Endodermal cell (in vitro differentiated cells): ENCODE measurements around the gene FAT1. TPM values are rescaled to one million over a fixed set of nuclear protein-coding genes. Genes with fewer than 3 reads are reported as not detected.
A peak's percentile ranks its signal among the peaks of the same experiment; 100 is the strongest.

ENCODE experiments used
- DNase-seq: peaks from one replicate; pipeline ENCODE4 v3.0.0-alpha.2; 2017
- H3K27ac ChIP-seq: 2 replicates; pipeline ENCODE4 v1.5.1; 2013; ENCODE audit warnings: mild to moderate bottlenecking, low read depth, low read length, moderate library complexity
- H3K27me3 ChIP-seq: 2 replicates; pipeline ENCODE4 v1.6.1; 2013; ENCODE audit warnings: mild to moderate bottlenecking, low read length, moderate library complexity; ENCODE audit not compliant: insufficient read depth, control insufficient read depth, poor library complexity, severe bottlenecking
- H3K36me3 ChIP-seq: 2 replicates; pipeline ENCODE4 v1.7.0; 2013; ENCODE audit warnings: mild to moderate bottlenecking, low read length, moderate library complexity; ENCODE audit not compliant: control insufficient read depth, insufficient read depth
- H3K4me1 ChIP-seq: one replicate; pipeline ENCODE4 v1.7.0; 2013; ENCODE audit warnings: low read length; ENCODE audit not compliant: control insufficient read depth, insufficient read depth
- H3K4me3 ChIP-seq: 2 replicates; pipeline ENCODE4 v1.5.1; 2013; ENCODE audit warnings: mild to moderate bottlenecking, low read length, moderate library complexity
- H3K9ac ChIP-seq: 2 replicates; pipeline ENCODE4 v1.6.1; 2013; ENCODE audit warnings: mild to moderate bottlenecking, low read length, moderate library complexity; ENCODE audit not compliant: poor library complexity, severe bottlenecking; ENCODE audit errors: extremely low read depth
- H3K9me3 ChIP-seq: 2 replicates; pipeline ENCODE4 v1.6.1; 2013; ENCODE audit warnings: mild to moderate bottlenecking, low read length, moderate library complexity; ENCODE audit not compliant: control insufficient read depth
- H3K27ac Mint-ChIP-seq: 2 replicates; pipeline ENCODE4 v1.8.0; 2020; ENCODE audit warnings: mixed read lengths
- H3K27me3 Mint-ChIP-seq: 2 replicates; pipeline ENCODE4 v1.8.0; 2021; ENCODE audit warnings: mild to moderate bottlenecking, mixed read lengths; ENCODE audit not compliant: insufficient read depth
- H3K36me3 Mint-ChIP-seq: 2 replicates; pipeline ENCODE4 v1.8.0; 2020; ENCODE audit warnings: low read depth, mixed read lengths
- H3K4me1 Mint-ChIP-seq: 2 replicates; pipeline ENCODE4 v1.8.0; 2020; ENCODE audit warnings: mixed read lengths
- H3K4me3 Mint-ChIP-seq: 2 replicates; pipeline ENCODE4 v1.8.0; 2020; ENCODE audit warnings: mild to moderate bottlenecking, moderate library complexity, mixed read lengths
- H3K9me3 Mint-ChIP-seq: 2 replicates; pipeline ENCODE4 v1.8.0; 2020; ENCODE audit warnings: mild to moderate bottlenecking, mixed read lengths
- WGBS, 2 experiments: methylation state at CpG; one replicate each; pipeline versions ENCODE4 v1.1.5 to v1.1.7; 2013; ENCODE audit warnings: missing lambda C conversion rate in 2 of 2, mixed read lengths in 1 of 2; ENCODE audit not compliant: insufficient coverage in 1 of 2, insufficient read length in 1 of 2; 5-methylcytosine and 5-hydroxymethylcytosine counted together
- total RNA-seq, 2 donors: library from RNA; stranded (reverse); fragmentation: NEBNext Ultra II Directional in 1 of 2; extraction: Animal tissue kit (Norgen Biotek cat#: 25700) in 1 of 2; gene quantifications; 2 replicates in 1 of 2; 3 replicates in 1 of 2; pipeline ENCODE4 v1.2.1, GENCODE V29; 2021
- TF ChIP-seq, protein P1 (sequence below): fragments of 200-600 bp; sonication (generic); conservative IDR thresholded peaks from 2 replicates; pipeline ENCODE4 v1.5.0; 2021; ENCODE audit warnings: antibody characterized with exemption, mild to moderate bottlenecking

The FAT1 gene
- total RNA-seq, 2 donors from 2014 or later = 66.6 to 77.8 TPM

DNA sequence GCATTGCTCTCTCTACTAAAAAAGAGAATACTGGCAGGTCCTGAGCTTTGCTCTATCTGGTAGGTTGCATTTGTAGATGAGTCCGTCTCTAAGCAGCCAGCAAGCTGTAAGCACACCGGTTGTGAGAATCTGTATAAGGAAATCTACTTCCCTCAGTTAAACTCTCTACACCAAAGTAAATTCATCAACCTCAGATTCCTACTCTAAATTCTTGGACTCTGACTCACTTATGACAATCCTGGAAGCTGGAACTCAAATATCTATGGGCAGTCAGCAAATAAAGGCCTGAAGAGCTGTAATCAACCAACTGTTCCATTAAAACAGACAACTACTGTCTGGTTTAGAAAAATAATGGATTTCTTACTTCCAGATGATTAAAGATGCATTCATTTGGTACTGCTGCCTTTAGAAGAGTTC, 37.9 kb downstream of the FAT1 start:
- Mint-ChIP-seq H3K4me3 (no peak overlapping the region), H3K36me3 (no peaks in the 10 kb centered on the region), H3K27ac (peak overlapping the region; percentile 19), H3K4me1 (peaks cover 62% of the 10 kb centered on the region), H3K27me3 (peaks cover 5% of the 10 kb centered on the region), H3K9me3 (no peaks in the 10 kb centered on the region)
- Histone ChIP-seq H3K4me1 (peaks cover 15% of the 10 kb centered on the region), H3K27me3 (no peaks in the 10 kb centered on the region), H3K36me3 (no peaks in the 10 kb centered on the region), H3K9me3 (no peaks in the 10 kb centered on the region), H3K9ac (no peak overlapping the region), H3K4me3 (no peak overlapping the region), H3K27ac (peak overlapping the region; percentile 18)
- 60 to 66% methylated on average over 1 to 2 of the region's 2 CpGs for WGBS, 2 experiments
- DNase-seq = no peak
- TF ChIP-seq, protein P1, sequence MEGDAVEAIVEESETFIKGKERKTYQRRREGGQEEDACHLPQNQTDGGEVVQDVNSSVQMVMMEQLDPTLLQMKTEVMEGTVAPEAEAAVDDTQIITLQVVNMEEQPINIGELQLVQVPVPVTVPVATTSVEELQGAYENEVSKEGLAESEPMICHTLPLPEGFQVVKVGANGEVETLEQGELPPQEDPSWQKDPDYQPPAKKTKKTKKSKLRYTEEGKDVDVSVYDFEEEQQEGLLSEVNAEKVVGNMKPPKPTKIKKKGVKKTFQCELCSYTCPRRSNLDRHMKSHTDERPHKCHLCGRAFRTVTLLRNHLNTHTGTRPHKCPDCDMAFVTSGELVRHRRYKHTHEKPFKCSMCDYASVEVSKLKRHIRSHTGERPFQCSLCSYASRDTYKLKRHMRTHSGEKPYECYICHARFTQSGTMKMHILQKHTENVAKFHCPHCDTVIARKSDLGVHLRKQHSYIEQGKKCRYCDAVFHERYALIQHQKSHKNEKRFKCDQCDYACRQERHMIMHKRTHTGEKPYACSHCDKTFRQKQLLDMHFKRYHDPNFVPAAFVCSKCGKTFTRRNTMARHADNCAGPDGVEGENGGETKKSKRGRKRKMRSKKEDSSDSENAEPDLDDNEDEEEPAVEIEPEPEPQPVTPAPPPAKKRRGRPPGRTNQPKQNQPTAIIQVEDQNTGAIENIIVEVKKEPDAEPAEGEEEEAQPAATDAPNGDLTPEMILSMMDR = no peak

DNA sequence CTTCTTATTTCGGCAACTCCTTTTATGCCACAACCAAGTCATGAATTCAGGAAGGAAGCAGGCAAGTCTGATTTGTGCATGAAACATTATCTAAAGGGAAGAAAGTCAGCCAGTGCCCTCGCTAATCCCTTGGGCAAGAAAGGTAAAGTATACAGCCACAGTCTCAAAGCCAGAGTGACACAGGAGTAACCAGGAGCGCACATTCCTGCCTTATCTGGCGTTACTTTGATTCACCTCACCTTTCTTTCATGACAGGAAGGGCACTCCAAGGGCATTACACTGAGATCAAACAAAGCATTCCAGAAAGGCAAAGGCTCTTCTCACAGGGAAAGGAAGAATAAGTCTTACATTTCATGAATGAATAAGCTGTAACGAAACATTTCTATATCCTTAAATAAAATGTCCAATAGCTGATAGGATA, 38.8 kb downstream of the FAT1 start:
- Histone ChIP-seq H3K27me3 (no peaks in the 10 kb centered on the region), H3K4me3 (no peak overlapping the region), H3K9me3 (no peaks in the 10 kb centered on the region), H3K4me1 (peaks cover 15% of the 10 kb centered on the region), H3K9ac (no peak overlapping the region), H3K36me3 (no peaks in the 10 kb centered on the region), H3K27ac (no peak overlapping the region)
- Mint-ChIP-seq H3K27ac (peak overlapping the region; percentile 59), H3K4me3 (no peak overlapping the region), H3K27me3 (peaks cover 5% of the 10 kb centered on the region), H3K9me3 (peaks cover 2% of the 10 kb centered on the region), H3K36me3 (peaks cover 4% of the 10 kb centered on the region), H3K4me1 (peaks cover 60% of the 10 kb centered on the region)
- DNase-seq = peak; percentile 71
- TF ChIP-seq, protein P1 = no peak
- WGBS, 2 experiments = 45 to 66% methylated on average over 3 to 5 of the region's 5 CpGs

DNA sequence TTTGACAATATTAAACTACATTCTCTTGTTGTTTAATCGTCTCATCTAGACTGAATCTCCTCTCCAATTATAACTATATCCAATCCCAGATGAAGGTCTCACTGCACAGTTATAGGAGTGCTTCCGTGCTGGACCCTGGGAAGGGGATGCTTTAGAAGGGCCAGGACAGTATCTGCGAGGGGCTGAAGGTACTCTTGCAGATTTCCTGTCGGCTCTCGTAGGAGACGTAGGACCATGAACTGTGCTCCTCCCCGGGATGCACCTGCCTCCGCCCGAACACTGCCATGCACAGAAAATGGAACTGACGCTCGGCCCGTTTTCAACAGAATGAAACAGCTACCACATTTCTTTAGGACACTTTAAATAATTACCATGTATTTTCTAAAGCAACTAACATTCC, 39.4 kb downstream of the FAT1 start:
- no peak for DNase-seq
- no peak overlapping the region for H3K4me3 Mint-ChIP-seq
- WGBS, 2 experiments = 84 to 85% methylated on average over 8 to 12 of the region's 12 CpGs
- H3K9ac ChIP-seq = no peak overlapping the region
- peaks cover 4% of the 10 kb centered on the region for H3K36me3 Mint-ChIP-seq
- peaks cover 2% of the 10 kb centered on the region for H3K9me3 Mint-ChIP-seq
- no peaks in the 10 kb centered on the region for H3K9me3 ChIP-seq
- H3K27me3 ChIP-seq = no peaks in the 10 kb centered on the region
- H3K27ac Mint-ChIP-seq = peak overlapping the region; percentile 8
- no peak overlapping the region for H3K4me3 ChIP-seq
- H3K4me1 Mint-ChIP-seq = peaks cover 53% of the 10 kb centered on the region
- peaks cover 14% of the 10 kb centered on the region for H3K4me1 ChIP-seq
- TF ChIP-seq, protein P1 = no peak
- H3K27me3 Mint-ChIP-seq = peaks cover 5% of the 10 kb centered on the region
- H3K27ac ChIP-seq = no peak overlapping the region
- H3K36me3 ChIP-seq = no peaks in the 10 kb centered on the region
